ENCODE data around the gene YAF2.

GRCh38 chr12:42128888-42129287, 109.2 kb downstream of the YAF2 start:
- TF ChIP-seq POLR2A (IDR thresholded peaks at IDR 0.05), result no peak
- TF ChIP-seq CTCF (IDR thresholded peaks at IDR 0.05), result no peak

Data from transverse colon (tissue), 3 donors.